ENCODE data around the gene STIP1. TPM values are rescaled to one million over a fixed set of nuclear protein-coding genes. Genes with fewer than 3 reads are reported as not detected.
"Not testable (repeated sequence)": the region's sequence is repeated elsewhere in the genome, so short reads cannot be mapped to it uniquely, and the experiment has no call there.

STIP1 gene
- total RNA-seq, 1 donor from 2014 or later: 201 TPM

DNA sequence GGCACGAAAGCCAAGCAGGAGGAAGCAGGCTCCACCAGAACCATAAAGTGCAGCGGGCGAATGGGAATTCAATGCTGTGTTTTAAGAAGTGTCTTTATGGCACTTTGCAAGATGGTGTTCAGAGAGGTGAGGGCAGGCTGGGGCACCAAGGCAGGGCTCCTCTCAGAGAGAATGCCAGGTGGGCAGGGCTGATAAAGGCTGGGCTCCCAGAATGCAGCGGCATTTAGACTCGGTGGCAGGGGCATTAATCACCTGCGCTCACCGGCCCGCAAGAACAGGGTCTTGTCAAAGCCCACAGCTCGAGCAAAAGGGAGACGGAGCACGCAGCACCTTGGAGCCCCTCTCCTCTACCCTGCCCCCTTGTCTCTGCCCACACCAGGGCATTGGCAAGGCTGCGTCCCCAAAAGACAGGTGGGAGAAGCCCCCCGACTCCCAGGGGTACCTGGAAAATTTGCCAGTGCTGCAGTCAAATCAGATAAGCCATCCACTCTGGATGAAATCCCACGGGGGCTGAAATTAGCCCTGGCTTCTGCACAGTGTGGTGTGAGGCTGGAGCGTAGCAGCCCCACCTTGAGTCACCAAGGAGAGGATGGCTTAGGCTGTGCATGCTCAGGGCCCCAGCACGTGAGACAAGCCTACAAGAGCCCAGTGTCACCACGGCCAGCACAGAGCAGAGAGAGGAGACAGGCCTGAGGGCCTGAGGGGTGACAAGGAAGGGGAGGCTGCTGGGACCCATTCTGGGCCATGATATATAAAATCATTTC is 28.2 kb upstream of the STIP1 start:
- DNase-seq (ENCODE audit: low read depth): no peak

DNA sequence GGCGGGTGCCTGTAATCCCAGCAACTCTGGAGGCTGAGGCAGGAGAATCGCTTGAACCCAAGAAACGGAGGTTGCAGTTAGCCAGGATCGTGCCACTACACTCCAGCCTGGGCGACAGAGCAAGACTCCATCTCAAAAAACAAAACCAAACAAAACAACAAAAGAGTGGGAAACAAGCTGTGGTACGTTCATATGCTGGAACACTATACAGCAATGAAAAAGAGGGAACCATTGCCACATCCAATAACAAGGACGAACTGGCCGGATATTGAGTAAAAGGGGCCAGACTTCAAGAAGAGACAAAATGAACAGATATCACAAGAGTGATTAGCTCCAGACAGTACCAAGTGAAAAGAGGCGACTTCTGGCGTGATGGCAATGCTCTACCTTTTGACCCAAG is 24.9 kb upstream of the STIP1 start:
- DNase-seq (ENCODE audit: low read depth): no peak

DNA sequence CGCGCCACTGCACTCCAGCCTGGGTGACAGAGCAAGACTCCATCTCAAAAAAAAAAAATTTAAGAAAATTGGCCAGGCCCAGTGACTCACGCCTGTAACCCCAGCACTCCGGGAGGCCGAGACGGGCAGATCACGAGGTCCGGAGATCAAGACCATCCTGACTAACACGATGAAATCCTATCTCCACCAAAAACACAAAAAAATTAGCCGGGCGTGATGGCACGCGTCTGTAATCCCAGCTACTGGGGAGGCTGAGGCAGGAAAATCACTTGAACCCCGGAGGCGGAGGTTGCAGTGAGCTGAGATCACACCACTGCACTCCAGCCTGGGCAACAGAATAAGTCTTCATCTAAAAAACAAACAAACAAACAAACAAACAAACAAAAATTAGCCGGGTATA is 23.2 kb upstream of the STIP1 start:
- not testable (repeated sequence) for DNase-seq (ENCODE audit: low read depth)

DNA sequence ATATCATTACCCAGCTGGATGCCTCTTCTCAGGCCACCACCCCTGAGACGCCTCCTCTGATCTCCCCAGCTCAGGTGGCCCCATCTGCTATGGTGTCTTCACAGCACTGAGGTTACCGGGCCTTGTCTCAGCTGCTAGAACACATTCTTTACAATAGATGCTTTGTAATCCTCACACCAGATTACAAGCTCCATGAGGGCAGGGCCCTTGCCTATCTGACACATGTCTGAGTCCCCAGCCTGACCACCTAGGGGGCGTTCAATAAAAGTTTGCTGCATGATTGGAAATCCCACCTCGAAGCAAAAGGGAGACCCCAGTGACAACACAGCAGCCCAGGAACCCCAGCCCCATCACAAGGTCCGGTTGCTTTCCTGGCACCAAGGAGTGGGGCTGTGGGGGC is 22.0 kb upstream of the STIP1 start:
- DNase-seq (ENCODE audit: low read depth): no peak

DNA sequence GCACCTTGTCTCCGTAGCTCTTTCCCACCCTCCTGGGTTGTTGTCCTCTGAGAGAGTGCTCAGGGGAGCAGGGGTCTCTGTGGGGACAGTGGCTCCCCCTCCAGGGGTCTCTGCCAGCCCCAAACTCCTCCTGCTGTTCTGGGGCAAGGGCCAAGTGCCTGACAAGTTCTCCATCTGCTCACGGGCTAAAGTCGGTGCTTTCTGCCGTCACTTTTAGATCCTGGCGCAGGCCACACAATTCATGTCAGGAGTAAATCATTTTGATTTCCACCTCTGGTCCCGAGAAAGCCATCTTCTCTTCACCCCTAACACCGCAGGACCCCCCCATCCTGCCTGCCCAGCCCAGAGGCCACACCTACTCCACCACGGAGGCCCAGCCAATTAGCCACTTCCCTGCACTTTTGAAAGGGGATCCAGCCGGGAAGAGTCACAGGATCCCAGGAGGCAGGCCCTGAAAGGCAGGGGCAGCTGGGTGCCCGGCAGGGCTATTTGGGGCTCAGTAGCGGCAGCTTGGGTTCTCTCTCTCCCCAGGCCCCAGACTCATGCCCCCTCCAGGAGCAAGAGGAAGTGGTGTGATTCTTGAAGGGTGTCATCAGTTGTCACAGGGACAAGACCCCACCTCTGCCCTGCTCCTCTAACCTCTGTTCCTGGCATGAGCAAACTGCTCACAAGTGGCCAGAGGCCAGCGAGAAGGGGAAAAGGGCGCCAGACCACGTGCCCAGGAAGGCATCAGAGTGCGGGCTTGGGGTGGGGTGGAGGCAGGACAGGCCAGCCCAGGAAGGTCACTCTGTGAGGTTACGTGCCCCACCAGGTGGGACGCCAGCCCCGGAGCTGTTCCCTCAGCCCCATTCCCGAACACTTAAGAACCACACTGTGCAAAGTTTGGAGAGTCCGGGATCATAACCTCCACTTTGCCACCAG is 21.3 kb upstream of the STIP1 start:
- DNase-seq (ENCODE audit: low read depth): no peak

DNA sequence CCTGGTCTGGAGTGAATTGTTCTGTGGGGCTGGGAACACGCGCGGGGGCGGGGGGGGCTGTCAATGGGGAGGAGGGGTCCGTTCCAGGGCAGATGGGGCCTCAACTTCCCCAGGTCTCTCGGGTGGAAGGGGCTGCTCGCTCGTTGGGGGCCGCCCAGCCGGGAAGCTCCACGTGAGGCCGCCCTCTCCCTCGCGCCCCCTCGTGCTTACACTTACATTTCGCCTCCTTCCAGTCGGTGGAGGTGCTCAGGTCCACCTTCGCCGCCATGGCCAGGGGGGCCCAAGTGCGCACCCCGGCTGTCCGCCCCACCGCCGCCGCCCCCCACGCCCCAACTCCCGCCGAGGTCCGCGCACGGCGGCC is 20.5 kb upstream of the STIP1 start:
- no peak for DNase-seq (ENCODE audit: low read depth)

DNA sequence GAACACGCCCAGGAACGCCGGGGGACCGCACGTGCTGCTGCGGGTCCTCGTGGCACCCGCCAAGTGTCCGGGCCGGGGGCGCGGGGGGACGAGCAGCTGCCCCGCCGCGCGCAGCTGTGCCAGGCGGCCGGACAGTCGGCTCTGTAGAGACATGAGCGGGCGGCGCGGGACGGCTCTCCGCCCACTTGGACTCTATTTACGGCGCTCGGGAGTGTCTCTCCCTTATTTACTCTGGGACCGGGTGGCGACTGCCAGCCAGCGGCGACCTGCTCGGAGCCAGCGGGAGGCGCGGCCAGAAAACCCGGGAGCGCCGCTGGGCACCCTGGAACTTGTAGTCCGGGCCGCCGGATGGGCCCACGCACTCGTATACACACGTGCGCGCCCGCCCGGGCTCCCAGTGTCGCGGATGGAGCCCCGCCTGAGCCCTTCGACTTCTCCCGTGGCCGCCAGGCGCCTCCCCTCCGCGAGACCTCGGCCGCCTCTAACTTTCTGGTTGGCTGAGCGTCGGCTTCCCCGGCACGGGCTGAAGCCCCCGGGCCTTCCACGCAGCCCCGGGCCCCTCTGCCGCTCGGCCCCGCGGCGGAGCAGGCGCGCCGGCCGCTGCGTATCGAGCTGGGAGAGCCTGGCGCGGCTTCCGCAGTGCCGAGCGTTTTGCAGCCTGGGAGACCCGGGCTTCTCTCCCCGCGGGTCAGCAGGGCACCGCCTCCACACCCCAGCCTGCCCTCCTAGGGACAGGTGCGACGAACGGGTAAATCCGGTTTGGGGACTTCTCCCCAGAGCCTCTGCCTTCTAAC is 19.9 kb upstream of the STIP1 start, which contains the start of gene MACROD1:
TSS of gene MACROD1 (minus strand) at position 272 of the 794 bp plus-strand sequence. CDS start at position 153, 119 bp downstream.
- DNase-seq (ENCODE audit: low read depth): peak; percentile 47

DNA sequence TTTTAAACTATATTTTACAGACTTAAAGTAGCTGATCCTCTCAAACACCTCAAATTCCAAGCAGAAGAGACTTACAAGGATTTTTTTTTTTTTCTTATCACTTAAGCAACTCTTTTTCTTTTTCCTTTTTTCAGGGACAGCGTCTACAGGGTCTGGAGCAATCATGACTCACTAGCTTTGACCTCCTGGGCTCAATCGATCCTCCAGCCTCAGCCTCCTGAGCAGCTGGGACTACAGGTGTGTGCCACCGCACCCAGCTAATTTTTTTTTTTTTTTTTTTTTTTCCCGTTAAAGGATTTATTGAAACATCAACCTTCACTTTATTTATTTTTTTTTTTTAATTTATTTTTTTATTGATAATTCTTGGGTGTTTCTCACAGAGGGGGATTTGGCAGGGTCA is 15.6 kb upstream of the STIP1 start:
- no peak for DNase-seq (ENCODE audit: low read depth)

DNA sequence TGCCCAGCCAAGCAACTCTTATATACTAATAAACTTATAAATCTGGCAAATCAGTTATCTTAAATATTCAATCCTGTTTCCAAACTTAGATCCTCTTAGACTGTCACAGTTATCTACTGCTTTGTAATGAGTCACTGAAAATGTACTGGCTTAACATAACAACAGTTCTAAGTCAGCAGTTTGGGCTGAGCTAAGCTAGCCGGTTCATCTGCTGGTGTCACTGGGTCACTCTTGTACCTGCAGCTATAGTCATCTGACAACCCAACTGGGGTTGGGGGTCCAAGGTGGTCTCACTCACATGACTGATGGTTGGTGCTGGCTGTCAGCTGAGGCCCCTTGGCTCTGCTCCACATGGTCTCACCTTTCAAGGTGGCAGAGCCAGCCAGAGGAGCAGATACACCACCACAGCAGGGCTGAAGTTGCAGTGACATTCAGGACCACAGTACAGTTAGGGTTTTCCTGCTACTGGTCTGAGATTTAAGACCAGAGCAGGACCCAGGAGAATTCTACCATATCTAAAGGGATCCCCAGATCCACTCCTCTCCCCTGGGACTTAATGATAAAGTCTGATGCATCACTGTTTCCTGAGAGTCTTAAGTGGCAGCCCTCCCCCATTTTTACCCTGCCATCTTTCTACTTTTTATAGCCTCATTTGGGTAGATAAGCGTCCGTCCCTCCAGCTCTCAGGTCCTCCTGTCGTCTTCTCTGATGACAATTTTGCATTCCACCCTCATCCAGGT is 12.2 kb upstream of the STIP1 start:
- no peak for DNase-seq (ENCODE audit: low read depth)

DNA sequence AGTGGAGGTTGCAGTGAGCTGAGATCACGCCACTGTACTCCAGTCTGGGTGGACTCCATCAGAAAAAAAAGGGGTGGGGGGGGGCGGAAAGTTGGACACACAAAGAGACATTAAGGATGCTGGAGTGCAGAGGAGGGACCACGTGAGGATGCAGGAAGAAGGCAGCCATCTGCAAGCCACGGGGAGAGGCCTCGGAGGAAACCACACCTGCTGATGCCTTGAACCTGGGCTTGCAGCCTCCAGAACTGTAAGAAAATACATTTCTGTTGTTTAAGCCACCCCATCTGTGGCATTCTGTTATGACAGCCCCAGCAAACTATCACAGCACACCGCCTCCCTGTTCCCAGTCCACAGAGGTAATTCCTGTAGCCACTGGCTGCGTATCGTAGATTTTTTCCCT is 9.2 kb upstream of the STIP1 start:
- DNase-seq (ENCODE audit: low read depth): no peak

DNA sequence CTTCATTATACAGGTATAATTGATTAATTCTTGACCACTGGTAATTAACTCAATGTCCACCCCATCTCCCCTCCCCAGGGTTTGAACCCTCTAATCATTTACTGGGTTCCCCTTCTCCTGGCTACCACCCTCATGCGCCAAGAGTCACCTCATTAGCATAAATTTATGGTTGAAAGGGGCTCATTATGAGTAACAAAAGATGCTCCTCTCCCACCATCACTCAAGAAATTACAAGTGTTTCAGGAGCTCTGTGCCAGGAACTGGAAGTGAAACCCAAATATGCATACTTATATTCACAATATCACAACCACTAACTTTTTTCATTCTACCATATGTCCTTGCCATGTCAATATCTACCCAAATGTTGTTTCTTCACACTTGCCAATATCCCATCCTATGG is 7.8 kb upstream of the STIP1 start:
- DNase-seq (ENCODE audit: low read depth): no peak

DNA sequence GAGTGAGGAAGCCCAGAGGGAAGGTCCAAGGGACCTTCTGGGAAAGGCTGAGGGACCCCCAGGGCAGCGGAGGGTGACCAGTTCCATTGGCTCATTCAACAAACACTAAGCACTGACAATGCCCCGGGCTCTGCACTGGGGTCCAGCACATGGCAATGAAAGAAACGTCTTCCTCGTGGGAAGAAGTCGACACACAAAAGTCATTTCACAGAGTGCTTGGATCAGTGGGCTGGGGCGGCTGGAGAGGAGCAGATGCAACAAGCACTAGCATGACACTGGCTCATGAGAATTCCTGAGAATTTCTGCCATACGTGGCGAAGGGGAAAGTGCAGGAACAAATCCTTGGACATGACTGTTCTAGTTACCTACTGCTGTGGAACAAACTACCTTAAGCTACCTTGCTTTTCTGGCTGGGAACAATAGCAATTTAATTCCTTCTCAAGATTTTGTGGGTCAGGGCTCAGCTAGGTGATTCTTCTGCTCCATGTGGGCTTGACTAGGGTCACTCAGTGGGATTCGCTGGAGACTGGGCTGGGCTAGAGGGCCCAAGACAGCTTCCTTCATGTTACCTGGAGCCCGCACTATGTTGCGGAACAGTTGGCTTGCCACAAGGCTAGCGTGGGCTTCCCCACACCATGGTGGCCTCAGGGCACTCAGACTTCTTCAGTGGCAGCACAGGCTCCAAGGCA is 6.9 kb upstream of the STIP1 start:
- DNase-seq (ENCODE audit: low read depth): no peak

DNA sequence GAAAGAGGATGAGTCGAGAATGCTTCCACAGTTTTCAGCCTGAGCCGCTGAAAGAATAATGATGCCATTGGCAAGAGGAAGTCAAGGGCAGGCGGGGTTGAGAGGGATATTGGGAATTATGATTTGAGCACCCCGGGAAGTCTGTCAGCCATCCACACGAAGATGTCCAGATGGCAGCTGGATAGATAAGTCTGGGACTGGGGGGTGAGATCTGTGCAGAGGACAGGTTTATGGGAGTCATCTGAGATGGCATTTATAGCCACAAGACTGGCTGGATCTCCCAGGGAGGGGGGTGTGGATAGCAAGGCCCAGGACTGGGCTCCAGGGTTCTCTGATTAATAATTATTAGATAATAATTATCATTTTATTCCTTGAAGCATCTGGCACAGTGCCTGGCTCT is 5.1 kb upstream of the STIP1 start:
- no peak for DNase-seq (ENCODE audit: low read depth)

DNA sequence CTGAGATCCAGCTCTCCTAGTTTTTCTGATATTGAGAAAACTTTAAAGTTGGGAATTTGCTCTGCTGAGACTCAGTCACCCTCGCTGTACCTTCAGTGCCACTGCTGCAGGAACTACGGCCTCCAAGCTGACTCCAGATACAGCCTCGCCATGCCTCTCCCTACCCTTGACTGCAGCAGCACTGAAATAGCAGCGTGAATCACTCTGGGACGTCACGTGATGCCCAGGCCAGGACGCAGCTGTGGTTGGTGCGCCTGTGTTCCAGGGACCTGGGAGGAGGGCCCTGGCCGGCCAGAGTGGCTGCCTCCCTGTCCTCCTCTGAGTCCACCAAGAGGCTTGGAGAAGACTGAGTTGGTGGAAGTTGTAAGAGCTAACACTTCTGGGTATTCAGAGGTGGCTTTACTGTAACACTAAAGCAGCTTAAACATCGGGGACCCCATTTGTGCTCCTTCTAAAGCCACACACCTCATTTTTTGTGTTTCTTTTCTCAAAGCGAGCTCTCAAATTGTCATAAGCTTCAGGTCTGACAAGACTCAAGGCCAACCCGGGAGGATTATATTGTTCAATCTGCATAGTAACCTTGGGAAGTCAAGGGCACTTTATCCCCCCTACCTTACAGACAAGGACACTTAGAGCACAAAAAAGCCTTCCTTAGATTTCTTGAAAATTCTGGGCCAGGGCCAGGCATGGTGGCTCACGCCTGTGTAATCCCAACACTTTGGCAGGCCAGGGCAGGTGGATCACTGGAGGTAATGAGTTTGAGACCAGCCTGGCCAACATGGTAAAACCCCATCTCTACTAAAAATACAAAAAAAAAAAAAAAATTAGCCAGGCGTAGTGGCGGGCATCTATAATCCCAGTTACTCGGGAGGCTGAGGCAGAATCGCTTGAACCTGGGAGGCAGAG is 4.2 kb upstream of the STIP1 start:
- DNase-seq (ENCODE audit: low read depth): peak; percentile 89

DNA sequence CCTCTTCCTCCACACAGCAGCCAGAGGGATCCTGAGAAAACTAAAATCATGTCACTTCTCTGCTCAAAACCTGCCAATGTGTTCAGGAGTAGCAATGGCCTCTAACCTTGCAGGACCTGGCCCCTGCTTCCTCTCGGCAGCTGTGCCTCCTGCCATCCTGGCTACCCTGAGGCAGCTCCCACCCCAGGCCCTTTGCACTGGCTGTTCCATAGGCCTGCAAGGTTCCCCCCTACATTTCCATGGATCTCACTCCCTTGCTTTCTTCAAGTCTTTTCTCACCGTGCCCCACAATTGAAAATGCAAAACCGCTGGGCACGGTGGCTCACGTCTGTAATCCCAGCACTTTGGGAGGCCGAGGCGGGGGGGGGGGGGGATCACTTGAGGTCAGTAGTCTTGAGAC is 2.1 kb upstream of the STIP1 start:
- no peak for DNase-seq (ENCODE audit: low read depth)

DNA sequence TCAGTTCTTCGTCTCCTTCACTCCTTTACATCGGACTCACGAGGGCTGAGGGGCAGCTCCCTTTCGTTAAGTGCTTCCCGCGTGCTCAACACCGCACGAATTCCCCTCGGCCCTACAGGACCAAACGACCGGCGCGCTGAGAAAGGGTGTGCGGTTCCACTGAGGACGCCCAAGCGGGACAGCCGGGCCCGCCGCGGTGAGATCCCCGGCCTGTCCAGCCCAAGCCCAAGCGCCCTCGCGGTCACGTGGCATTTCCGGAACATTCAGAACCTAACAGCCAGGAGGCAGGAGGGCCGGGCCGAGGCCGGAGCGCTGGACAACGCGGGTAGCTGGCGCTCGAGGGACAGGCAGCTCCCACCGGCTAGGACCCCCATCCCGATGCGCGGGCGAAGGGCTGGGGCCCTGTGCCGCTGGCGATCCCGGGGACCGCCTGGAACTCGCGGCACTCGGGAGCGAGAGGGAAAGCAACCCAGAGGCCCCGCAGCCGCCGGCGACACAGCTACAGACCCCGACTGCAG is 737 bp upstream of the STIP1 start:
- peak; percentile 61 for DNase-seq (ENCODE audit: low read depth)

DNA sequence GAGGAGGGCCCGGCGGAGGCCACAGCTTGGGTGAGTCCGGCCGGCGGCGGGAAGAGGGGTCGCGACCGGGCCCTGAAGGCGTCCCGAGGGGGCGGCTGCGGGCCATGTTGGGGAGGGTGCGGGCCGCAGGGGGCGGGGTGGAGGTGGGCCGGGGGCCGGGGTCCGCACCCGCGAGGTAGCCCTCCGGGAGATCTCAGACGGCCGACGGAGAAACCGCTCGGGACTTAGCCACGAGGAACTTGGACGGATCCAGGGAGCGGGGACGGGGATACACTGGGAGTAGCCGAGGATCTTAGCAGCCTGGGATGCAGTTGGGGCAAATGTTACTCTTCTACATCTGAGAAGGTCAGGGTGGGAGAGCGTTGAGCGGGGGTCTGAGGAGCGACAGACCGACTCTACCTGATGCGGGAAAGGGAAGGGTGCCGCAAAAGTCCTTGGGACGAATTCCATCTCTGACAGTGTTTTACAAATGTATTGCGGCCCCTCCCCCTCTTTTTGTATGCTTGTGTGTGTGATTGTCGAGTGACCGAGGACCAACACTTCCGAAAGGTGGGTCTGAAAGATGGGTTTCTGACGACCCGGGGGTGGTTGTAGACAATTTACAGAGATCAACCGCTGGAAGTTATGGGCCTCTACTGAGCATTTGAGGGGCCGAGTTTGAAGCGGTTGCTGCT is 658 bp downstream of the STIP1 start:
- DNase-seq (ENCODE audit: low read depth): no peak

DNA sequence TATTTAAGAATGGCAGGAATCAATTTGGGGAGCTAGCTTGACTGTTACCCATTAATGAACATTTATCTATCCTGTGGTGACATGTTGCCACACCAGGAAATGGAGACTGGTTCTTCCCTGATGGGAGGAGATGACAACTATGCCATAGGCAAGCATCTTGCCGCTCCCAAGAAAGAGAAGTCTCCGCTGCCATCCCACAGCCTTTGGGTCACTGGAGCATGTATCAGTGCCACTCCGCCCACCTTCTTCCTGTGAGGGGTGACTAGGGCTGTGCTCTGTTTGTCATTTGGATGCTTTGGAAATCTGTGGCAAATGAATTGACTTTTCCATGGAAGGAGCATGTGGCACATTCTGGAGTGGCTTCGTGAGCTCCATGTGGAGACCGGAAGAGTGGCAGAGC is 6.5 kb downstream of the STIP1 start:
- DNase-seq (ENCODE audit: low read depth): no peak

DNA sequence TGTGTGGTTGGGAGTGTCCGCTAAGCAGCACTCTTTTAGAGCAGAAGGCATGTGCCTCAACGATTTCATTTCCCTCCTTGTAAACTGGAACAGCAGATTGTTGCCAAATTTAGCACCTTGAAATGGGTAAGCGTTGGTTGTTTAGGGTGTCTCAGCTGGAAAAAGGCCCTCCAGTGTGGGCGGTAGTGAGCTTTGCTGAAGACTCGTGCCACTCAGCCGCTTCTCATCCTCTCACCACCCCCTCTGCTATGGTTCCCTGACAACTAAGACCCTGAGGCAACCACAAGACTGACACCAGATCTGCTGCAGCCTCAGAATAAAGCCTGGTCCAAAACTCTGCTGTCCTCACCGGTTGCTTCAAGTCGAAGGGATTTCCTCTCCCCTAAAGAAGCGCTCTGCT is 10.7 kb downstream of the STIP1 start:
- no peak for DNase-seq (ENCODE audit: low read depth)

Measured in renal cortical epithelial cell (primary cell).